Measurements from ENCODE around the gene NAT9. TPM values are rescaled to one million over a fixed set of nuclear protein-coding genes. Genes with fewer than 3 reads are reported as not detected.

NAT9 gene
- total and polyA plus RNA-seq, 4 experiments from 2014 or later: 11.9 to 70.3 (median 39.6) TPM

GRCh38 chr17:74728033-74728701 lies 48.0 kb downstream of the NAT9 start:
- Mint-ChIP-seq H3K27me3 (no peaks in the 10 kb centered on the region), H3K36me3 (no peaks in the 10 kb centered on the region), H3K27ac (no peak overlapping the region), H3K4me3 (no peak overlapping the region), H3K9me3 (no peaks in the 10 kb centered on the region), H3K4me1 (peaks cover 0 to 12% (median 6%) of the 10 kb centered on the region in 4 donors)
- ChIA-PET CTCF (ENCODE audit: partially characterized antibody) (no interaction called here), POLR2A (ENCODE audit: partially characterized antibody) (no interaction called here)
- Histone ChIP-seq H3K4me1 (ENCODE audit: insufficient read depth, low read length) (peaks cover 32% of the 10 kb centered on the region), H3K27ac (ENCODE audit: low read depth, low read length) (no peak overlapping the region), H3K27me3 (ENCODE audit: insufficient read depth, low read length) (no peaks in the 10 kb centered on the region), H3K36me3 (ENCODE audit: insufficient read depth, low read length) (no peaks in the 10 kb centered on the region), H3K4me3 (ENCODE audit: low read length in 2 of 2) (no peak overlapping the region), H3K9me3 (ENCODE audit: control insufficient read depth in 1 of 2, low read length in 2 of 2) (no peaks in the 10 kb centered on the region)
- no peak for DNase-seq
- intact Hi-C loops (cut with micrococcal nuclease): no loop called here

- H3K36me3 ChIP-seq (ENCODE audit: insufficient read depth, low read length): no peaks in the 10 kb centered on the region
- no peak for DNase-seq
- H3K27me3 ChIP-seq (ENCODE audit: insufficient read depth, low read length): no peaks in the 10 kb centered on the region
- H3K4me1 ChIP-seq (ENCODE audit: insufficient read depth, low read length): peaks cover 12% of the 10 kb centered on the region
- no peak overlapping the region for H3K4me3 Mint-ChIP-seq
- no peak overlapping the region for H3K27ac ChIP-seq (ENCODE audit: low read depth, low read length)
- H3K9me3 Mint-ChIP-seq: no peaks in the 10 kb centered on the region
- peaks cover 0 to 4% (median 2%) of the 10 kb centered on the region in 4 donors for H3K4me1 Mint-ChIP-seq
- ChIA-PET POLR2A (ENCODE audit: partially characterized antibody) (interaction anchor here (0.6 to 1.7 kb wide), 3 partner anchors 9 to 25 kb away, joined by 3 to 5 read pairs (median 4); no protein-coding TSS in a partner anchor), CTCF (ENCODE audit: partially characterized antibody) (interaction anchor here (1.0 to 4.4 kb wide), 3 partner anchors 12 to 68 kb away, joined by 3 to 27 read pairs (median 6); partner anchors contain the start of gene RAB37)
- intact Hi-C loops (cut with micrococcal nuclease): no loop called here
- H3K27ac Mint-ChIP-seq: no peak overlapping the region
- no peaks in the 10 kb centered on the region for H3K36me3 Mint-ChIP-seq
- H3K9me3 ChIP-seq (ENCODE audit: control insufficient read depth in 1 of 2, low read length in 2 of 2): no peaks in the 10 kb centered on the region
- peaks cover 0 to 3% of the 10 kb centered on the region in 2 donors for H3K27me3 Mint-ChIP-seq
- no peak overlapping the region for H3K4me3 ChIP-seq (ENCODE audit: low read length in 2 of 2)
Observed at GRCh38 chr17:74725111-74725510, 51.0 kb downstream of the NAT9 start.

GRCh38 chr17:74723891-74724290 lies 52.3 kb downstream of the NAT9 start:
- DNase-seq: no peak
- peaks cover 0 to 3% of the 10 kb centered on the region in 2 donors for H3K27me3 Mint-ChIP-seq
- no peaks in the 10 kb centered on the region for H3K4me1 ChIP-seq (ENCODE audit: insufficient read depth, low read length)
- H3K4me1 Mint-ChIP-seq: peaks cover 0 to 2% (median under 1%) of the 10 kb centered on the region in 4 donors
- intact Hi-C loops (cut with micrococcal nuclease): no loop called here
- ChIA-PET CTCF (ENCODE audit: partially characterized antibody) (interaction anchor here (4.4 kb wide), 1 partner anchor 13 kb away, joined by 27 read pairs; the partner anchor contains the start of gene RAB37), POLR2A (ENCODE audit: partially characterized antibody) (interaction anchor here (1.3 kb wide), 1 partner anchor 26 kb away, joined by 4 read pairs; no protein-coding TSS in a partner anchor)
- H3K4me3 ChIP-seq (ENCODE audit: low read length in 2 of 2): no peak overlapping the region
- no peaks in the 10 kb centered on the region for H3K36me3 ChIP-seq (ENCODE audit: insufficient read depth, low read length)
- H3K27me3 ChIP-seq (ENCODE audit: insufficient read depth, low read length): no peaks in the 10 kb centered on the region
- no peak overlapping the region for H3K27ac Mint-ChIP-seq
- H3K9me3 Mint-ChIP-seq: no peaks in the 10 kb centered on the region
- no peak overlapping the region for H3K27ac ChIP-seq (ENCODE audit: low read depth, low read length)
- no peak overlapping the region for H3K4me3 Mint-ChIP-seq
- no peaks in the 10 kb centered on the region for H3K9me3 ChIP-seq (ENCODE audit: control insufficient read depth in 1 of 2, low read length in 2 of 2)
- H3K36me3 Mint-ChIP-seq: no peaks in the 10 kb centered on the region

- no peaks in the 10 kb centered on the region for H3K9me3 ChIP-seq (ENCODE audit: control insufficient read depth in 1 of 2, low read length in 2 of 2)
- CTCF ChIA-PET (ENCODE audit: partially characterized antibody): interaction anchor here (2.0 kb wide), 1 partner anchor 65 kb away, joined by 9 read pairs; no protein-coding TSS in a partner anchor
- H3K27ac ChIP-seq (ENCODE audit: low read depth, low read length): no peak overlapping the region
- no peak overlapping the region for H3K27ac Mint-ChIP-seq
- intact Hi-C loops (cut with micrococcal nuclease): no loop called here
- H3K4me1 ChIP-seq (ENCODE audit: insufficient read depth, low read length): no peaks in the 10 kb centered on the region
- no peaks in the 10 kb centered on the region for H3K36me3 ChIP-seq (ENCODE audit: insufficient read depth, low read length)
- no peaks in the 10 kb centered on the region for H3K36me3 Mint-ChIP-seq
- H3K27me3 Mint-ChIP-seq: peaks cover 0 to 3% of the 10 kb centered on the region in 2 donors
- H3K4me1 Mint-ChIP-seq: peaks cover 0 to 2% (median under 1%) of the 10 kb centered on the region in 4 donors
- no peak overlapping the region for H3K4me3 Mint-ChIP-seq
- POLR2A ChIA-PET (ENCODE audit: partially characterized antibody): no interaction called here
- H3K27me3 ChIP-seq (ENCODE audit: insufficient read depth, low read length): no peaks in the 10 kb centered on the region
- no peaks in the 10 kb centered on the region for H3K9me3 Mint-ChIP-seq
- no peak for DNase-seq
- H3K4me3 ChIP-seq (ENCODE audit: low read length in 2 of 2): no peak overlapping the region
Observed at GRCh38 chr17:74722782-74723181, 53.4 kb downstream of the NAT9 start.

Small RNA genes lying within 50 kb of the gene (microRNA-seq; reads per million reads assigned to microRNA genes)
- gene MIR3615 (ENCODE audit: borderline microRNAs expressed, borderline number of aligned reads, borderline replicate concordance): 34.5 reads per million, percentile 56 among the genes with 10 or more reads in this experiment

Other genes starting within 250 kb of the NAT9 start
- gene CD300LB, start 244.9 kb downstream of the NAT9 start, total RNA-seq: under 1 TPM; 0.17 to 0.19 TPM
- not detected for gene CD300LB, start 244.9 kb downstream of the NAT9 start, polyA plus RNA-seq
- gene CD300C, start 230.2 kb downstream of the NAT9 start, total RNA-seq: not detected
- not detected for gene CD300C, start 230.2 kb downstream of the NAT9 start, polyA plus RNA-seq
- not detected for gene CD300H, start 208.8 kb downstream of the NAT9 start, total RNA-seq
- not detected for gene CD300H, start 208.8 kb downstream of the NAT9 start, polyA plus RNA-seq
- not detected for gene CD300LD, start 184.1 kb downstream of the NAT9 start, total RNA-seq
- not detected for gene CD300LD, start 184.1 kb downstream of the NAT9 start, polyA plus RNA-seq
- not detected for gene CD300E, start 152.6 kb downstream of the NAT9 start, total RNA-seq
- gene CD300E, start 152.6 kb downstream of the NAT9 start, polyA plus RNA-seq: not detected
- gene CD300LF, start 63.4 kb downstream of the NAT9 start, total RNA-seq: under 1 TPM in 1 of 2 experiments, not detected in 1; 0.23 TPM
- gene CD300LF, start 63.4 kb downstream of the NAT9 start, polyA plus RNA-seq: not detected
- gene RAB37, start 39.1 kb downstream of the NAT9 start, total RNA-seq: 10 to 100 TPM; 23.2 to 25.9 TPM
- gene RAB37, start 39.1 kb downstream of the NAT9 start, polyA plus RNA-seq: 10 to 100 TPM; 47.8 to 52.3 TPM
- 100 to 1,000 TPM; 202 to 209 TPM for gene NHERF1, start 27.7 kb downstream of the NAT9 start, total RNA-seq
- gene NHERF1, start 27.7 kb downstream of the NAT9 start, polyA plus RNA-seq: 100 to 1,000 TPM; 324 to 448 TPM
- gene GRIN2C, start 83.5 kb upstream of the NAT9 start, total RNA-seq: under 1 TPM in 1 of 2 experiments, not detected in 1; 0.09 TPM
- not detected for gene GRIN2C, start 83.5 kb upstream of the NAT9 start, polyA plus RNA-seq
- gene FDXR, start 96.6 kb upstream of the NAT9 start, total RNA-seq: 10 to 100 TPM; 16.6 to 21.8 TPM
- 1 to 10 TPM; 2.7 to 4.6 TPM for gene FDXR, start 96.6 kb upstream of the NAT9 start, polyA plus RNA-seq
- not detected for gene FADS6, start 117.3 kb upstream of the NAT9 start, total RNA-seq
- not detected for gene FADS6, start 117.3 kb upstream of the NAT9 start, polyA plus RNA-seq
- gene USH1G, start 146.9 kb upstream of the NAT9 start, total RNA-seq: not detected
- gene USH1G, start 146.9 kb upstream of the NAT9 start, polyA plus RNA-seq: not detected
- gene OTOP2, start 147.9 kb upstream of the NAT9 start, total RNA-seq: not detected
- gene OTOP2, start 147.9 kb upstream of the NAT9 start, polyA plus RNA-seq: not detected
- not detected for gene OTOP3, start 159.6 kb upstream of the NAT9 start, total RNA-seq
- gene OTOP3, start 159.6 kb upstream of the NAT9 start, polyA plus RNA-seq: not detected
- gene HID1, start 196.4 kb upstream of the NAT9 start, total RNA-seq: 10 to 100 TPM; 17.5 to 19.5 TPM
- 1 to 10 TPM; 3.0 to 5.1 TPM for gene HID1, start 196.4 kb upstream of the NAT9 start, polyA plus RNA-seq
- under 1 TPM; 0.08 to 0.20 TPM for gene CDR2L, start 211.3 kb upstream of the NAT9 start, total RNA-seq
- not detected for gene CDR2L, start 211.3 kb upstream of the NAT9 start, polyA plus RNA-seq
- gene MRPL58, start 236.3 kb upstream of the NAT9 start, total RNA-seq: 10 to 100 TPM; 22.6 to 26.7 TPM
- 10 to 100 TPM; 56.5 to 62.2 TPM for gene MRPL58, start 236.3 kb upstream of the NAT9 start, polyA plus RNA-seq